ENCODE data around the gene EPHA2. TPM values are rescaled to one million over a fixed set of nuclear protein-coding genes. Genes with fewer than 3 reads are reported as not detected.

The EPHA2 gene
- total and polyA plus RNA-seq, 2 experiments from 2014 or later: 7.5 to 51.2 TPM

- no peaks in the 10 kb centered on the region for H3K27me3 ChIP-seq (ENCODE audit: insufficient read depth)
- no peak for TF ChIP-seq STAT1 (IDR thresholded peaks at IDR 0.05; ENCODE audit: unreplicated experiment)
- TF ChIP-seq ZNF114 (CRISPR knock-in tag; IDR thresholded peaks at IDR 0.05): no peak
- TF ChIP-seq EZH2 (IDR thresholded peaks at IDR 0.05; ENCODE audit: low read depth, unreplicated experiment): no peak
- H3K27me3 Mint-ChIP-seq (ENCODE audit: insufficient read depth, low read depth, poor library complexity): peaks cover 11% of the 10 kb centered on the region
- no peak overlapping the region for H3K4me2 ChIP-seq
- peaks cover 76% of the 10 kb centered on the region for H3K36me3 Mint-ChIP-seq (ENCODE audit: low read depth)
- H3K9me3 Mint-ChIP-seq: no peaks in the 10 kb centered on the region
- no peak overlapping the region for H3K27ac Mint-ChIP-seq
- no peaks in the 10 kb centered on the region for H3F3A ChIP-seq (replicated peaks; ENCODE audit: low read depth)
- no peaks in the 10 kb centered on the region for H3K4me1 ChIP-seq (ENCODE audit: insufficient read depth)
- H3K4me3 Mint-ChIP-seq: no peak overlapping the region
- H3K36me3 ChIP-seq (ENCODE audit: insufficient read depth): peaks cover 23% of the 10 kb centered on the region
- H3K79me2 ChIP-seq (replicated peaks; ENCODE audit: insufficient read depth): no peaks in the 10 kb centered on the region
- H3K4me1 Mint-ChIP-seq: no peaks in the 10 kb centered on the region
- no peaks in the 10 kb centered on the region for H4K20me1 ChIP-seq (replicated peaks; ENCODE audit: insufficient read depth)
- H3K9me2 ChIP-seq (ENCODE audit: insufficient read depth): no peaks in the 10 kb centered on the region
- no peak overlapping the region for H2AFZ ChIP-seq
- DNase-seq (ENCODE audit: low spot score): no peak
- ATAC-seq: no peak
- no peak overlapping the region for H3K4me3 ChIP-seq
- no peak overlapping the region for H3K27ac ChIP-seq (ENCODE audit: low read depth)
Measured at GRCh38 chr1:16129316-16129715, 26.6 kb downstream of the EPHA2 start.

DNA sequence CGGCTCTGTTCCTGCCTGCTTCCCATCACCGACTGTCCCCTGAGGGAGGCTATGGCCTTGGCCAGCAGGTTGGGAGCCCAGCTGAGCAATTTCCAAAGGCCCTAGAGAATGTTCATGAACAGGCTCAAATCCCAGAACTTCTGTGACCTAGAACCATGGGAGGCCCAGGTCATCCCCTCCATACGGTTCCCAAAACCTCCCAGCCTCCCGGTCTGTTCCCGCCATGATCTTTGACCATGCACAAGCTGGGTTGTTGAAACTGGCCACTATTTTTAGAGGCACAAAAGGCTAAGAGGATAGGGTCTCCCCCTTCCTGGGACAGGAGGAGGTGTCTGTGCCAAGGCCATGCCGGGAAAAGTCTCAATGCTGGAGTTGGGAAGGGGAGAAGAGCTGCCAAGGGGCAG, 27.5 kb downstream of the EPHA2 start:
- Histone ChIP-seq H3K9me2 (ENCODE audit: insufficient read depth) (no peaks in the 10 kb centered on the region), H3K4me1 (ENCODE audit: insufficient read depth) (no peaks in the 10 kb centered on the region), H3K79me2 (replicated peaks; ENCODE audit: insufficient read depth) (no peaks in the 10 kb centered on the region), H4K20me1 (replicated peaks; ENCODE audit: insufficient read depth) (no peaks in the 10 kb centered on the region), H3K4me2 (no peak overlapping the region), H3K27ac (ENCODE audit: low read depth) (no peak overlapping the region), H3K27me3 (ENCODE audit: insufficient read depth) (no peaks in the 10 kb centered on the region), H3K4me3 (no peak overlapping the region), H3F3A (replicated peaks; ENCODE audit: low read depth) (no peaks in the 10 kb centered on the region), H2AFZ (no peak overlapping the region), H3K36me3 (ENCODE audit: insufficient read depth) (peaks cover 23% of the 10 kb centered on the region)
- DNase-seq (ENCODE audit: low spot score) (no peak), ATAC-seq (no peak)
- Mint-ChIP-seq H3K27ac (no peak overlapping the region), H3K4me3 (no peak overlapping the region), H3K27me3 (ENCODE audit: insufficient read depth, low read depth, poor library complexity) (peaks cover 11% of the 10 kb centered on the region), H3K36me3 (ENCODE audit: low read depth) (peaks cover 77% of the 10 kb centered on the region), H3K9me3 (no peaks in the 10 kb centered on the region), H3K4me1 (peaks cover 4% of the 10 kb centered on the region)
- no peak for TF ChIP-seq CREB1 (CRISPR knock-in tag; IDR thresholded peaks at IDR 0.05; ENCODE audit: low read depth)
- no peak for TF ChIP-seq ZNF331 (CRISPR knock-in tag; IDR thresholded peaks at IDR 0.05; ENCODE audit: low read depth)
- TF ChIP-seq POLR2AphosphoS5 (IDR thresholded peaks at IDR 0.05; ENCODE audit: low read depth): no peak
- no peak for TF ChIP-seq REST (IDR thresholded peaks at IDR 0.05; ENCODE audit: unreplicated experiment)
- TF ChIP-seq JUNB (IDR thresholded peaks at IDR 0.05; ENCODE audit: unreplicated experiment): no peak
- no peak for TF ChIP-seq ZNF462 (CRISPR knock-in tag; IDR thresholded peaks at IDR 0.05)
- TF ChIP-seq ZNF114 (CRISPR knock-in tag; IDR thresholded peaks at IDR 0.05): no peak
- TF ChIP-seq, protein P1, sequence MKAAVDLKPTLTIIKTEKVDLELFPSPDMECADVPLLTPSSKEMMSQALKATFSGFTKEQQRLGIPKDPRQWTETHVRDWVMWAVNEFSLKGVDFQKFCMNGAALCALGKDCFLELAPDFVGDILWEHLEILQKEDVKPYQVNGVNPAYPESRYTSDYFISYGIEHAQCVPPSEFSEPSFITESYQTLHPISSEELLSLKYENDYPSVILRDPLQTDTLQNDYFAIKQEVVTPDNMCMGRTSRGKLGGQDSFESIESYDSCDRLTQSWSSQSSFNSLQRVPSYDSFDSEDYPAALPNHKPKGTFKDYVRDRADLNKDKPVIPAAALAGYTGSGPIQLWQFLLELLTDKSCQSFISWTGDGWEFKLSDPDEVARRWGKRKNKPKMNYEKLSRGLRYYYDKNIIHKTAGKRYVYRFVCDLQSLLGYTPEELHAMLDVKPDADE (IDR thresholded peaks at IDR 0.05): no peak

Measured in GM23338 (cell line).